ENCODE results near the gene UNC5C. TPM values are rescaled to one million over a fixed set of nuclear protein-coding genes. Genes with fewer than 3 reads are reported as not detected.

Gene UNC5C
- total and polyA plus RNA-seq, 10 of the 15 experiments (the other 5 are each of a cell fraction or from before 2014, with no cell fraction given), result 0.02 to 2.0 (median 0.15) TPM; not detected in 1

DNA sequence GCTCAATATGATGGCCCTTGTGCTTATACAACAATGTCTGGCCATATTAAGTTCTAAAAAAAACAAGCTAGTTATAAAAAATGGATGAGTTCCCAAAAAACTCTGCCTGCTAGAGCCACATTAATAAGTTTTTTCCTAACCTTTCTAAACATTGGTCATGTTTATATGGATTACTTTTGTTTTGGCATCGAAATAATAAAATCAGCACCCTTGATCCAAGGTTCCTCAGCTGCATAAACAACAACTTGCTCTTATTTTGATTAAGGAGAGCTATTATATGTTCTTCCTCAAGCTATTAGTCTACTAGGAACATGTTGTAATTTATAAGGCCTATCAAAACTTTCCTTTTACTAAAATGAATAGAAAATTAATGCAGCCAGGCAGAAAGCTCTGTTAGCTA, 48.4 kb downstream of the UNC5C start:
- no peaks in the 10 kb centered on the region for H3K36me3 ChIP-seq (ENCODE audit: control insufficient read depth in 2 of 2, insufficient read depth in 2 of 2, low read length in 1 of 2)
- ATAC-seq, result no peak
- H3K9ac ChIP-seq (ENCODE audit: control insufficient read depth, insufficient read depth, low read length), result no peak overlapping the region
- BruUV-seq (replicated peaks), result no TSS peak
- no peak overlapping the region for H3K4me2 ChIP-seq (ENCODE audit: control insufficient read depth, insufficient read depth)
- no peaks in the 10 kb centered on the region for H3K9me3 ChIP-seq (replicated peaks; ENCODE audit: control insufficient read depth, insufficient read depth, low read length)
- 0% methylated on average over 1 of the region's 1 CpG for WGBS (ENCODE audit: insufficient coverage, insufficient replicate concordance, low lambda C conversion rate, missing lambda C conversion rate)
- no peak for FAIRE-seq
- ChIA-PET POLR2A (no interaction called here), SMC1A (ENCODE audit: uncharacterized antibody, unreplicated experiment) (interaction anchor here (0.7 to 1.7 kb wide), 4 partner anchors 27 to 393 kb away, joined by 3 to 5 read pairs (median 3); no protein-coding TSS in a partner anchor), RAD21 (ENCODE audit: unreplicated experiment) (interaction anchor here (0.7 to 1.1 kb wide), 3 partner anchors 8 to 49 kb away, joined by 3 read pairs; partner anchors contain the start of gene UNC5C), CTCF (interaction anchor here (4.5 kb wide), 1 partner anchor 10 kb away, joined by 25 read pairs; no protein-coding TSS in a partner anchor)
- H3K4me1 ChIP-seq (ENCODE audit: control insufficient read depth, insufficient read depth, low read length), result no peaks in the 10 kb centered on the region
- no peak overlapping the region for H3K27ac ChIP-seq (ENCODE audit: control insufficient read depth, insufficient read depth)
- in situ Hi-C loops (cut with MboI) (no loop called here), intact Hi-C loops (cut with micrococcal nuclease; ENCODE audit: unreplicated experiment) (loop anchor here (5.0 kb wide), 1 partner anchor 333 kb away; no protein-coding TSS in a partner anchor)
- DNase-seq (ENCODE audit: low read depth, low spot score), result no peak
- no peaks in the 10 kb centered on the region for H3K79me2 ChIP-seq (ENCODE audit: control insufficient read depth, insufficient read depth, low read length)
- H2AFZ ChIP-seq (ENCODE audit: control insufficient read depth, low read depth, low read length), result no peak overlapping the region
- TF ChIP-seq IKZF1 (conservative IDR thresholded peaks at IDR 0.05), result no peak
- no peak for TF ChIP-seq RFX5 (IDR thresholded peaks at IDR 0.05; ENCODE audit: low read depth, low read length)
- no peak for TF ChIP-seq HDAC6 (IDR thresholded peaks at IDR 0.05; ENCODE audit: unreplicated experiment)
- no peak for TF ChIP-seq CBX5 (IDR thresholded peaks at IDR 0.05; ENCODE audit: low read depth)
- TF ChIP-seq TAF1 (IDR thresholded peaks at IDR 0.05; ENCODE audit: borderline replicate concordance, low read depth, low read length), result no peak
- TF ChIP-seq, protein P1, sequence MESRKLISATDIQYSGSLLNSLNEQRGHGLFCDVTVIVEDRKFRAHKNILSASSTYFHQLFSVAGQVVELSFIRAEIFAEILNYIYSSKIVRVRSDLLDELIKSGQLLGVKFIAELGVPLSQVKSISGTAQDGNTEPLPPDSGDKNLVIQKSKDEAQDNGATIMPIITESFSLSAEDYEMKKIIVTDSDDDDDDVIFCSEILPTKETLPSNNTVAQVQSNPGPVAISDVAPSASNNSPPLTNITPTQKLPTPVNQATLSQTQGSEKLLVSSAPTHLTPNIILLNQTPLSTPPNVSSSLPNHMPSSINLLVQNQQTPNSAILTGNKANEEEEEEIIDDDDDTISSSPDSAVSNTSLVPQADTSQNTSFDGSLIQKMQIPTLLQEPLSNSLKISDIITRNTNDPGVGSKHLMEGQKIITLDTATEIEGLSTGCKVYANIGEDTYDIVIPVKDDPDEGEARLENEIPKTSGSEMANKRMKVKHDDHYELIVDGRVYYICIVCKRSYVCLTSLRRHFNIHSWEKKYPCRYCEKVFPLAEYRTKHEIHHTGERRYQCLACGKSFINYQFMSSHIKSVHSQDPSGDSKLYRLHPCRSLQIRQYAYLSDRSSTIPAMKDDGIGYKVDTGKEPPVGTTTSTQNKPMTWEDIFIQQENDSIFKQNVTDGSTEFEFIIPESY (IDR thresholded peaks at IDR 0.05), result no peak
- TF ChIP-seq, protein P2, sequence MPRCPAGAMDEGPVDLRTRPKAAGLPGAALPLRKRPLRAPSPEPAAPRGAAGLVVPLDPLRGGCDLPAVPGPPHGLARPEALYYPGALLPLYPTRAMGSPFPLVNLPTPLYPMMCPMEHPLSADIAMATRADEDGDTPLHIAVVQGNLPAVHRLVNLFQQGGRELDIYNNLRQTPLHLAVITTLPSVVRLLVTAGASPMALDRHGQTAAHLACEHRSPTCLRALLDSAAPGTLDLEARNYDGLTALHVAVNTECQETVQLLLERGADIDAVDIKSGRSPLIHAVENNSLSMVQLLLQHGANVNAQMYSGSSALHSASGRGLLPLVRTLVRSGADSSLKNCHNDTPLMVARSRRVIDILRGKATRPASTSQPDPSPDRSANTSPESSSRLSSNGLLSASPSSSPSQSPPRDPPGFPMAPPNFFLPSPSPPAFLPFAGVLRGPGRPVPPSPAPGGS (IDR thresholded peaks at IDR 0.05; ENCODE audit: borderline replicate concordance, insufficient read depth, low read depth, low read length, poor library complexity, severe bottlenecking), result no peak
- TF ChIP-seq, protein P3, sequence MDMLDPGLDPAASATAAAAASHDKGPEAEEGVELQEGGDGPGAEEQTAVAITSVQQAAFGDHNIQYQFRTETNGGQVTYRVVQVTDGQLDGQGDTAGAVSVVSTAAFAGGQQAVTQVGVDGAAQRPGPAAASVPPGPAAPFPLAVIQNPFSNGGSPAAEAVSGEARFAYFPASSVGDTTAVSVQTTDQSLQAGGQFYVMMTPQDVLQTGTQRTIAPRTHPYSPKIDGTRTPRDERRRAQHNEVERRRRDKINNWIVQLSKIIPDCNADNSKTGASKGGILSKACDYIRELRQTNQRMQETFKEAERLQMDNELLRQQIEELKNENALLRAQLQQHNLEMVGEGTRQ (IDR thresholded peaks at IDR 0.05; ENCODE audit: borderline replicate concordance, low read depth, low read length), result no peak
- no peak for TF ChIP-seq RB1 (IDR thresholded peaks at IDR 0.05; ENCODE audit: borderline replicate concordance)
- no peaks in the 10 kb centered on the region for H4K20me1 ChIP-seq (ENCODE audit: control insufficient read depth, insufficient read depth)
- H3K4me3 ChIP-seq, result no peak overlapping the region
- no peaks in the 10 kb centered on the region for H3K27me3 ChIP-seq (replicated peaks in 1 of 2; ENCODE audit: control insufficient read depth in 2 of 2, insufficient read depth in 2 of 2, low read length in 1 of 2)

All from GM12878 (cell line).